Measurements from ENCODE around the gene EEIG1.
A peak's percentile ranks its signal among the peaks of the same experiment; 100 is the strongest.

The EEIG1 gene

DNA sequence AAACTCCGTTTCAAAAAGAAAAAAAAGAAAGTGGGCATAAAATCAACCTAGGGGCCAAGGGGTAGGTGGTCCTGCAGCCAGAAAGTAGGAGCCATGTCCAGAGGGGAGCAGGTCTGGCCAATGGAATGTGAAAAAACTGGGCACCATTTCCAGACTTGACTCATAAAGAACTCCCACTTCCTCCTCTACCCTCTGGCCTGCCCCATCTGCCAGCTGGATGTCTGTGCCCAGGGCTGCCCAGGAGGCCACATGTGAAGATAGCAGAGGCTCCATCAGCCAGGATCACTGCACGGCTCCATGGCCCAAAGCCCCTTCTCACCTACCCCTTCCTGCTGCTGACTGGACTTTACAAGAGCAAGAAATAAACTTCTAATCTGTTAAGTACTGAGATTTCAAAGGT, 42.1 kb upstream of the EEIG1 start:
- no peak overlapping the region for H3K27ac ChIP-seq

DNA sequence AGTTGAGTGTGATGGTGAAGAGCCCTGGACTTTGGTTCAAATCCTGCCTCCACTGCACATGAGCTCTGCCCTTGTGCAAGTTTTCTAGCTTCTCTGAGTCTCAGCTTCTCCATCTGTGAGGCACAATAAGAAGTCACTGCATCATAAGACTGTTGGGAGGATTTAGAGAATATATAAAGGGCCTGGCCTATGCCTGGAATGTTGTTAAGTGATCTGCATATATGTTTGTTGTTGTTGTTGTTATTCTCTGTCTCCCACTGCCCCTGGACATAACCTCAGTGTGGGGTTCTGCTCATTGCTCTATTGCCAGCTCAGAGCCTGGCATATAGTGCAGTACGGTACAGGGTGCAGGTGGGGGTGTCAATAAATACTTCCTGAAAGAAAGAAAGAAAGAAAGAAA, 40.3 kb upstream of the EEIG1 start:
- TF ChIP-seq CTCF (conservative IDR thresholded peaks at IDR 0.05) = no peak
- no peak overlapping the region for H3K27ac ChIP-seq

More for the DNA sequence above, 42.1 kb upstream of the EEIG1 start:
- no peak for TF ChIP-seq CTCF (conservative IDR thresholded peaks at IDR 0.05)

DNA sequence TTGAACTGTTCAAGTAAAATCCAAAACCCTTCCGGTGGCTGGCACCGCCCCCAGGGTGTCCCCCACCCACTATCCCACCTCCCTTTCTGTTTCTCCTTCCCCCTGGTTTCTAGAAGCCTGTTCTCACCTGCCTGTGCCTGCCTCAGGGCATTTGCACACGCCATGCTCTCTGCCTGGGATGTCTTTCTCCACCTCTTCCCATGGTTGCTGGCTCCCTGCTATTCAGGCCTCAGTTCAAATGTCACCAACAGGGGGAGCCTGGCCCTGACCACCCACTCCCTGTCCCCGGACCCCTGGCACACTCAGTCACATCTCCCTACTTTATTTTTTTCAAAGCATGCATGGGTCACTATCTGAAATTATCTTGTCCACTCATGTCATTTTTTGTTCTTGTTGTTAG, 39.9 kb upstream of the EEIG1 start:
- no peak overlapping the region for H3K27ac ChIP-seq
- peak; percentile 19; the same call in 1 of the 2 replicates for TF ChIP-seq CTCF (conservative IDR thresholded peaks at IDR 0.05)

- peak overlapping the region; percentile 38; the same call in 1 of the 2 replicates for H3K27ac ChIP-seq
- no peak for TF ChIP-seq CTCF (conservative IDR thresholded peaks at IDR 0.05)
Measured at GRCh38 chr9:128015696-128016095, 34.9 kb upstream of the EEIG1 start.

DNA sequence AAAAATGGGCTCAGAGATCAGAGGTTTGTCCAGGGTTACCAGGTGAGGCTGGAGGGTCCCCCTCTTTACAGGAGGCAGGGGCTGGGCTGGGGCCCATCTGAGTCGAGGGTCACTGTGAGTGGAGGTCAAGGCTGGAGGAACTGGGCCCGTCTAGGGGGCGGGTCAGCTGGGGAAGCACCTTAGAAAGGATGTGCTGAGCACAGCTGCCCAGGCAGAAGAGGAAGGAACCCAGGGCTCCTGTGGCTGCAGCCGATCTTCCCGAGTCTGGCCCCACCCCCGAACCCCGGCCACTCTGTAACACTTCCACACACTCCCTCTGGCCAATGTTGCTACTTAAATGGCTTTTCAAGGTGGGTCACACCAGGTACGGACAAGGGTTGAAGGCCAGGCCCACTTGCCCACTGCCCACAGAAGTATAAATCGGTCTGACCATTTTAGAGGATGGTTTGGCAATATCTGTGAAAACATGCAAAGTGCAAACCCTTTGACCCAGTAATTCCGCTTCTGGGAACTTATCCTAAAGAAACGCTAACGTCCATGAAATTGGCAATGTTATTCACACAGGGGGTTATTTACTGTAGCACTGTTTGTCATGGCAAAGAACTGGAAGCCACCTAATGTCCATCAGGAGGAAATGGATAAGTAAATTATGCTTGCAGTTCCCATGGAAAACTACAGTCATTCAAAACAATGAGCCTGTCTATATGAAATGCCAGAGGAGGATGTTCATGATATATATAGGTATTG, 30.5 kb upstream of the EEIG1 start:
- H3K27ac ChIP-seq = no peak overlapping the region

DNA sequence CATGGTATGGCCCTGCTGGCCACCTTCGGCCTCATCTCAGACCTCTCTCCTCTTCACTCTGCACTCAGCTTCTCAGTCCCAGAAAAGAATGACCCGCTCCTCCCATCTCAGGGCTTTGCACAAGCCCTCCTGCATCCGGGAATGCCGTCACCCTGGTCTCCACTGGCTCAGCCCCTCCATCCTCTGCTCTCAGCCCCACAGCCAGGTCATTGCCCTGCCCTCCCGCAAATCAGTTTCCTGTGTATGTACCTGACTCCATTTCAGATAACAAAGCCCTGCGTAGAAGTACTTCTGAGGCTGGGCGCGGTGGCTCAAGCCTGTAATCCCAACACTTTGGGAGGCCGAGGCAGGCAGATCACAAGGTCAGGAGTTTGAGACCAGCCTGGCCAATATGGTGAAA, 28.9 kb upstream of the EEIG1 start:
- no peak for TF ChIP-seq CTCF (conservative IDR thresholded peaks at IDR 0.05)
- H3K27ac ChIP-seq = no peak overlapping the region

More for the DNA sequence above, 30.5 kb upstream of the EEIG1 start:
- no peak for TF ChIP-seq CTCF (conservative IDR thresholded peaks at IDR 0.05)

GRCh38 chr9:128008171-128008570, 27.4 kb upstream of the EEIG1 start:
- peak overlapping the region; percentile 87 for H3K27ac ChIP-seq
- no peak for TF ChIP-seq CTCF (conservative IDR thresholded peaks at IDR 0.05)
